ENCODE results near the gene POLDIP2. TPM values are rescaled to one million over a fixed set of nuclear protein-coding genes. Genes with fewer than 3 reads are reported as not detected.

Gene POLDIP2
- total and polyA plus RNA-seq, 2 of the 13 experiments (the other 11 are each of a cell fraction or from before 2014, with no cell fraction given): 85.9 to 114 TPM

DNA sequence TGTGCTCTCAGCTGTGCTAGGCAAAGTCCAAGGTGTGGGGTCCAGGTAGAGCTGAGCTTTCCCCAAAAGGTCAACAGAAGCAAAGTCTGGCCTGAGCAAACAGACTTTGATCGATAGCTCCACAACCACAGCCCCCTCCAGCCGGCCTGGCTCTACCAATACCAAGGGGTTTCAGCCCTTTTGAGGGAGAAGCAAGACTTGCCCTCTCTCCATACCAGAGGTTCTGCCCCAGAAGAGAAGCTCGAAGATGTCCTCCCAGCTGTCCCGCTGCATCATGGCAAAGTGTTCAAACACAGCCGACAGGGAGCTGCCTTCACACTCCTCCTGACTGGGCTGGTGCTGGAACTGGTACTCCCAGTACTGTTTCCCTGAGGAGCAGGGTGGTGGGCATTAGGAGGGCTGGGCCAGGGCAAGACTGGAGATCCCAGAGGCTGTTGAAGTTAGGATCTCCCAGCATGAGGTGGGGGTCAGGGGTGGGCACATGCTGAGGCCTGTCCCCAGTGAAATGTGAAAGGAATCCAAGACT lies 11.0 kb upstream of the POLDIP2 start (continued):
- TF ChIP-seq NONO (IDR thresholded peaks at IDR 0.05) (no peak), NONO (CRISPR knock-in tag; conservative IDR thresholded peaks at IDR 0.05) (peak; percentile 91), JUND (CRISPR knock-in tag; IDR thresholded peaks at IDR 0.05) (peak; percentile 59; the same call in 1 of the 2 replicates), CBX5 (CRISPR knock-in tag; IDR thresholded peaks at IDR 0.05; ENCODE audit: borderline replicate concordance) (peak; percentile 13; the same call in 1 of the 2 replicates), ZNF317 (CRISPR knock-in tag; IDR thresholded peaks at IDR 0.05) (peak; percentile 57; the same call in 1 of the 2 replicates), EP300 (IDR thresholded peaks at IDR 0.05; ENCODE audit: low read depth in 2 of 2, low read length in 2 of 2) (peak; percentile 47 to 97; a peak in 3 of 4 replicates), EP300 (CRISPR knock-in tag; IDR thresholded peaks at IDR 0.05; ENCODE audit: borderline replicate concordance) (peak; percentile 85; the same call in 1 of the 2 replicates), ZNF614 (CRISPR knock-in tag; IDR thresholded peaks at IDR 0.05; ENCODE audit: borderline replicate concordance) (peak; percentile 44; the same call in 1 of the 2 replicates), TBX3 (IDR thresholded peaks at IDR 0.05; ENCODE audit: borderline replicate concordance) (peak; percentile 56; the same call in 1 of the 2 replicates), ZNF670 (CRISPR knock-in tag; IDR thresholded peaks at IDR 0.05; ENCODE audit: borderline replicate concordance) (peak; percentile 83; the same call in 1 of the 2 replicates), ZNF3 (CRISPR knock-in tag; IDR thresholded peaks at IDR 0.05) (no peak), U2AF1 (optimal IDR thresholded peaks at IDR 0.05; ENCODE audit: low read depth, low read length) (no peak), SKI (IDR thresholded peaks at IDR 0.05; ENCODE audit: partially characterized antibody) (peak; percentile 89), NCOA5 (CRISPR knock-in tag; IDR thresholded peaks at IDR 0.05) (no peak), ZNF510 (CRISPR knock-in tag; IDR thresholded peaks at IDR 0.05; ENCODE audit: low read depth) (no peak)
- TF ChIP-seq, protein P1, sequence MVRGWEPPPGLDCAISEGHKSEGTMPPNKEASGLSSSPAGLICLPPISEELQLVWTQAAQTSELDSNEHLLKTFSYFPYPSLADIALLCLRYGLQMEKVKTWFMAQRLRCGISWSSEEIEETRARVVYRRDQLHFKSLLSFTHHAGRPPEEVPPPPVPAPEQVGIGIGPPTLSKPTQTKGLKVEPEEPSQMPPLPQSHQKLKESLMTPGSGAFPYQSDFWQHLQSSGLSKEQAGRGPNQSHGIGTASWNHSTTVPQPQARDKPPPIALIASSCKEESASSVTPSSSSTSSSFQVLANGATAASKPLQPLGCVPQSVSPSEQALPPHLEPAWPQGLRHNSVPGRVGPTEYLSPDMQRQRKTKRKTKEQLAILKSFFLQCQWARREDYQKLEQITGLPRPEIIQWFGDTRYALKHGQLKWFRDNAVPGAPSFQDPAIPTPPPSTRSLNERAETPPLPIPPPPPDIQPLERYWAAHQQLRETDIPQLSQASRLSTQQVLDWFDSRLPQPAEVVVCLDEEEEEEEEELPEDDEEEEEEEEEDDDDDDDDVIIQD (CRISPR knock-in tag; IDR thresholded peaks at IDR 0.05; ENCODE audit: low read depth): no peak; the same call in 1 of the 2 replicates
- TF ChIP-seq, protein P2, sequence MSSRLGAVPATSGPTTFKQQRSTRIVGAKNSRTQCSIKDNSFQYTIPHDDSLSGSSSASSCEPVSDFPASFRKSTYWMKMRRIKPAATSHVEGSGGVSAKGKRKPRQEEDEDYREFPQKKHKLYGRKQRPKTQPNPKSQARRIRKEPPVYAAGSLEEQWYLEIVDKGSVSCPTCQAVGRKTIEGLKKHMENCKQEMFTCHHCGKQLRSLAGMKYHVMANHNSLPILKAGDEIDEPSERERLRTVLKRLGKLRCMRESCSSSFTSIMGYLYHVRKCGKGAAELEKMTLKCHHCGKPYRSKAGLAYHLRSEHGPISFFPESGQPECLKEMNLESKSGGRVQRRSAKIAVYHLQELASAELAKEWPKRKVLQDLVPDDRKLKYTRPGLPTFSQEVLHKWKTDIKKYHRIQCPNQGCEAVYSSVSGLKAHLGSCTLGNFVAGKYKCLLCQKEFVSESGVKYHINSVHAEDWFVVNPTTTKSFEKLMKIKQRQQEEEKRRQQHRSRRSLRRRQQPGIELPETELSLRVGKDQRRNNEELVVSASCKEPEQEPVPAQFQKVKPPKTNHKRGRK (CRISPR knock-in tag; IDR thresholded peaks at IDR 0.05): no peak
- TF ChIP-seq, protein P3, sequence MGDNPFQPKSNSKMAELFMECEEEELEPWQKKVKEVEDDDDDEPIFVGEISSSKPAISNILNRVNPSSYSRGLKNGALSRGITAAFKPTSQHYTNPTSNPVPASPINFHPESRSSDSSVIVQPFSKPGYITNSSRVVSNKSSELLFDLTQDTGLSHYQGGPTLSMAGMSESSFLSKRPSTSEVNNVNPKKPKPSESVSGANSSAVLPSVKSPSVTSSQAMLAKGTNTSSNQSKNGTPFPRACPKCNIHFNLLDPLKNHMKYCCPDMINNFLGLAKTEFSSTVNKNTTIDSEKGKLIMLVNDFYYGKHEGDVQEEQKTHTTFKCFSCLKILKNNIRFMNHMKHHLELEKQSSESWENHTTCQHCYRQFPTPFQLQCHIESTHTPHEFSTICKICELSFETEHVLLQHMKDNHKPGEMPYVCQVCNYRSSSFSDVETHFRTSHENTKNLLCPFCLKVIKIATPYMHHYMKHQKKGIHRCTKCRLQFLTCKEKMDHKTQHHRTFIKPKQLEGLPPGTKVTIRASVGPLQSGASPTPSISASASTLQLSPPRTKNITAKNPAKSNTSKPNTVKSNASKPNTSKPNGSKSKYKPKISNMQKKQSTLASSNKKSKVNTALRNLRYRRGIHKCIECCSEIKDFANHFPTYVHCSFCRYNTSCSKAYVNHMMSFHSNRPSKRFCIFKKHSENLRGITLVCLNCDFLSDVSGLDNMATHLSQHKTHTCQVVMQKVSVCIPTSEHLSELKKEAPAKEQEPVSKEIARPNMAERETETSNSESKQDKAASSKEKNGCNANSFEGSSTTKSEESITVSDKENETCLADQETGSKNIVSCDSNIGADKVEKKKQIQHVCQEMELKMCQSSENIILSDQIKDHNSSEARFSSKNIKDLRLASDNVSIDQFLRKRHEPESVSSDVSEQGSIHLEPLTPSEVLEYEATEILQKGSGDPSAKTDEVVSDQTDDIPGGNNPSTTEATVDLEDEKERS (CRISPR knock-in tag; IDR thresholded peaks at IDR 0.05): no peak
- TF ChIP-seq, protein P4, sequence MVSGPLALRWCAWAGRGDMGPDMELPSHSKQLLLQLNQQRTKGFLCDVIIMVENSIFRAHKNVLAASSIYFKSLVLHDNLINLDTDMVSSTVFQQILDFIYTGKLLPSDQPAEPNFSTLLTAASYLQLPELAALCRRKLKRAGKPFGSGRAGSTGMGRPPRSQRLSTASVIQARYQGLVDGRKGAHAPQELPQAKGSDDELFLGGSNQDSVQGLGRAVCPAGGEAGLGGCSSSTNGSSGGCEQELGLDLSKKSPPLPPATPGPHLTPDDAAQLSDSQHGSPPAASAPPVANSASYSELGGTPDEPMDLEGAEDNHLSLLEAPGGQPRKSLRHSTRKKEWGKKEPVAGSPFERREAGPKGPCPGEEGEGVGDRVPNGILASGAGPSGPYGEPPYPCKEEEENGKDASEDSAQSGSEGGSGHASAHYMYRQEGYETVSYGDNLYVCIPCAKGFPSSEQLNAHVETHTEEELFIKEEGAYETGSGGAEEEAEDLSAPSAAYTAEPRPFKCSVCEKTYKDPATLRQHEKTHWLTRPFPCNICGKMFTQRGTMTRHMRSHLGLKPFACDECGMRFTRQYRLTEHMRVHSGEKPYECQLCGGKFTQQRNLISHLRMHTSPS (CRISPR knock-in tag; IDR thresholded peaks at IDR 0.05; ENCODE audit: low read depth): no peak; the same call in 1 of the 2 replicates
